SK-N-SH treated with all-trans-retinoic acid at 6 μM for 48 hours (cell line): ENCODE results near the gene SELENOM.
A peak's percentile ranks its signal among the peaks of the same experiment; 100 is the strongest.

ENCODE experiments used
- ATAC-seq: fragments of 200-7000 bp; cut with Tn5 transposase; 3 replicates; pipeline ENCODE4 v1.9.1; 2020; ENCODE audit warnings: mild to moderate bottlenecking, moderate library complexity
- ARNTL ChIP-seq: fragments of 450-650 bp; formaldehyde crosslinking; IDR thresholded peaks from 2 replicates; pipeline ENCODE4 v1.5.0; 2020; ENCODE audit warnings: low read depth, mild to moderate bottlenecking, moderate library complexity, borderline replicate concordance
- BACH2 ChIP-seq: fragments of 250-450 bp; sonication (Bioruptor Pico); IDR thresholded peaks from 2 replicates; pipeline ENCODE4 v1.9.0; 2021; ENCODE audit warnings: mild to moderate bottlenecking, borderline replicate concordance
- CSDC2 ChIP-seq: fragments of 250-450 bp; sonication (Bioruptor Pico); IDR thresholded peaks from 2 replicates; pipeline ENCODE4 v1.5.0; 2020; ENCODE audit warnings: mild to moderate bottlenecking, moderate library complexity
- ESRRG ChIP-seq: fragments of 250-450 bp; sonication (Bioruptor Pico); IDR thresholded peaks from 2 replicates; pipeline ENCODE4 v1.6.1; 2021; ENCODE audit warnings: mild to moderate bottlenecking
- ISL1 ChIP-seq: fragments of 250-450 bp; sonication (Bioruptor Pico); IDR thresholded peaks from 2 replicates; pipeline ENCODE4 v2.1.2; 2022; ENCODE audit warnings: mild to moderate bottlenecking, moderate library complexity
- OSR1 ChIP-seq: fragments of 250-450 bp; sonication (Bioruptor Pico); IDR thresholded peaks from 2 replicates; pipeline ENCODE4 v1.8.0; 2022; ENCODE audit warnings: moderate library complexity, mild to moderate bottlenecking, inconsistent platforms
- PPARA ChIP-seq: fragments of 250-450 bp; sonication (Bioruptor Pico); IDR thresholded peaks from 2 replicates; pipeline ENCODE4 v1.5.0; 2020; ENCODE audit warnings: mild to moderate bottlenecking, borderline replicate concordance
- RARB ChIP-seq: fragments of 250-450 bp; sonication (Bioruptor Pico); IDR thresholded peaks from 2 replicates; pipeline ENCODE4 v1.8.0; 2021; ENCODE audit warnings: mild to moderate bottlenecking, moderate library complexity
- SNAI2 ChIP-seq: fragments of 250-450 bp; sonication (Bioruptor Pico); IDR thresholded peaks from 2 replicates; pipeline ENCODE4 v1.5.0; 2020; ENCODE audit warnings: mild to moderate bottlenecking, moderate library complexity
- TCF4 ChIP-seq: fragments of 250-450 bp; sonication (Bioruptor Pico); IDR thresholded peaks from 2 replicates; pipeline ENCODE4 v1.8.0; 2021; ENCODE audit warnings: mild to moderate bottlenecking, moderate library complexity, borderline replicate concordance
- TOX ChIP-seq: fragments of 250-450 bp; sonication (Bioruptor Pico); IDR thresholded peaks from 2 replicates; pipeline ENCODE4 v1.8.0; 2021; ENCODE audit warnings: mild to moderate bottlenecking, moderate library complexity, borderline replicate concordance
- ZC3H10 ChIP-seq: fragments of 250-450 bp; sonication (Bioruptor Pico); IDR thresholded peaks from 2 replicates; pipeline ENCODE4 v1.5.1; 2021; ENCODE audit warnings: mild to moderate bottlenecking, moderate library complexity
- ZFP30 ChIP-seq: fragments of 450-650 bp; formaldehyde crosslinking; IDR thresholded peaks from 2 replicates; pipeline ENCODE4 v1.5.0; 2022; ENCODE audit warnings: mild to moderate bottlenecking, moderate library complexity
- ZNF565 ChIP-seq: fragments of 450-650 bp; formaldehyde crosslinking; conservative IDR thresholded peaks from 2 replicates; pipeline ENCODE4 v1.5.0; 2020; ENCODE audit warnings: low read depth, mild to moderate bottlenecking, moderate library complexity
- ZNF70 ChIP-seq: fragments of 450-650 bp; formaldehyde crosslinking; IDR thresholded peaks from 2 replicates; pipeline ENCODE4 v1.5.0; 2020; ENCODE audit warnings: mild to moderate bottlenecking, moderate library complexity
- TF ChIP-seq, protein P1 (sequence below): fragments of 250-450 bp; sonication (Bioruptor Pico); IDR thresholded peaks from 2 replicates; pipeline ENCODE4 v1.5.0; 2020; ENCODE audit warnings: mild to moderate bottlenecking, moderate library complexity
- TF ChIP-seq, protein P2 (sequence below): fragments of 250-450 bp; sonication (Bioruptor Pico); IDR thresholded peaks from 2 replicates; pipeline ENCODE4 v1.5.1; 2021; ENCODE audit warnings: mild to moderate bottlenecking, moderate library complexity
- TF ChIP-seq, protein P3 (sequence below): fragments of 250-450 bp; sonication (Bioruptor Pico); IDR thresholded peaks from 2 replicates; pipeline ENCODE4 v1.5.1; 2020; ENCODE audit warnings: low read depth, mild to moderate bottlenecking, moderate library complexity

SELENOM gene

DNA sequence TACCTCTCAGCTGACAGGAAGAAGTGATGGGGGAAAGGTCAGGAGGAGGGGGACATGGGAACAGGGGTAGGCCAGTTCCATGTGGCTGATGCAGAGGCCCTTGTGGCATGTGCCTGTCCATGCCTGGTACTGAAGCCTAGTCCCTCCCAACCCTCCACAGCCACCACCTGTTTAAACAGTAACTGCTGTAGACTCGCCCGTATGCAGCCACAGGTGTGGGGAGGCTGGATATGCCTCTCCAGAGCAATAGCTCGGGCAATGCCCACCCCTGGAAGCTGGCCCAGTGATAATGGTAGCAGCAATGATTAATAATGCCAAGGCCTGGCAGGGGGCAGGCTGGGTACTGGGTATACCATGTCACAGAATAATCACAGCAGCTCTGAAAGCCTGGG, 24.0 kb downstream of the SELENOM start:
- ATAC-seq: no peak
- TF ChIP-seq, protein P1, sequence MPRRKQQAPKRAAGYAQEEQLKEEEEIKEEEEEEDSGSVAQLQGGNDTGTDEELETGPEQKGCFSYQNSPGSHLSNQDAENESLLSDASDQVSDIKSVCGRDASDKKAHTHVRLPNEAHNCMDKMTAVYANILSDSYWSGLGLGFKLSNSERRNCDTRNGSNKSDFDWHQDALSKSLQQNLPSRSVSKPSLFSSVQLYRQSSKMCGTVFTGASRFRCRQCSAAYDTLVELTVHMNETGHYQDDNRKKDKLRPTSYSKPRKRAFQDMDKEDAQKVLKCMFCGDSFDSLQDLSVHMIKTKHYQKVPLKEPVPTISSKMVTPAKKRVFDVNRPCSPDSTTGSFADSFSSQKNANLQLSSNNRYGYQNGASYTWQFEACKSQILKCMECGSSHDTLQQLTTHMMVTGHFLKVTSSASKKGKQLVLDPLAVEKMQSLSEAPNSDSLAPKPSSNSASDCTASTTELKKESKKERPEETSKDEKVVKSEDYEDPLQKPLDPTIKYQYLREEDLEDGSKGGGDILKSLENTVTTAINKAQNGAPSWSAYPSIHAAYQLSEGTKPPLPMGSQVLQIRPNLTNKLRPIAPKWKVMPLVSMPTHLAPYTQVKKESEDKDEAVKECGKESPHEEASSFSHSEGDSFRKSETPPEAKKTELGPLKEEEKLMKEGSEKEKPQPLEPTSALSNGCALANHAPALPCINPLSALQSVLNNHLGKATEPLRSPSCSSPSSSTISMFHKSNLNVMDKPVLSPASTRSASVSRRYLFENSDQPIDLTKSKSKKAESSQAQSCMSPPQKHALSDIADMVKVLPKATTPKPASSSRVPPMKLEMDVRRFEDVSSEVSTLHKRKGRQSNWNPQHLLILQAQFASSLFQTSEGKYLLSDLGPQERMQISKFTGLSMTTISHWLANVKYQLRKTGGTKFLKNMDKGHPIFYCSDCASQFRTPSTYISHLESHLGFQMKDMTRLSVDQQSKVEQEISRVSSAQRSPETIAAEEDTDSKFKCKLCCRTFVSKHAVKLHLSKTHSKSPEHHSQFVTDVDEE (CRISPR knock-in tag): no peak
- TF ChIP-seq ZFP30 (CRISPR knock-in tag) (no peak), CSDC2 (CRISPR knock-in tag) (no peak), SNAI2 (CRISPR knock-in tag) (no peak), ESRRG (CRISPR knock-in tag) (no peak), TOX (CRISPR knock-in tag) (no peak), ZNF70 (no peak)
- TF ChIP-seq, all 23 proteins: peak for 0

GRCh38 chr22:31082606-31083376, 24.6 kb downstream of the SELENOM start:
- TF ChIP-seq SNAI2 (CRISPR knock-in tag) (no peak), OSR1 (CRISPR knock-in tag) (no peak), ISL1 (CRISPR knock-in tag) (no peak), BACH2 (CRISPR knock-in tag) (no peak)
- no peak for ATAC-seq

GRCh38 chr22:31081963-31082605, 25.3 kb downstream of the SELENOM start:
- no peak for ATAC-seq
- no peak for TF ChIP-seq ZNF565 (CRISPR knock-in tag)
- TF ChIP-seq BACH2 (CRISPR knock-in tag): no peak
- TF ChIP-seq TCF4 (CRISPR knock-in tag): no peak

DNA sequence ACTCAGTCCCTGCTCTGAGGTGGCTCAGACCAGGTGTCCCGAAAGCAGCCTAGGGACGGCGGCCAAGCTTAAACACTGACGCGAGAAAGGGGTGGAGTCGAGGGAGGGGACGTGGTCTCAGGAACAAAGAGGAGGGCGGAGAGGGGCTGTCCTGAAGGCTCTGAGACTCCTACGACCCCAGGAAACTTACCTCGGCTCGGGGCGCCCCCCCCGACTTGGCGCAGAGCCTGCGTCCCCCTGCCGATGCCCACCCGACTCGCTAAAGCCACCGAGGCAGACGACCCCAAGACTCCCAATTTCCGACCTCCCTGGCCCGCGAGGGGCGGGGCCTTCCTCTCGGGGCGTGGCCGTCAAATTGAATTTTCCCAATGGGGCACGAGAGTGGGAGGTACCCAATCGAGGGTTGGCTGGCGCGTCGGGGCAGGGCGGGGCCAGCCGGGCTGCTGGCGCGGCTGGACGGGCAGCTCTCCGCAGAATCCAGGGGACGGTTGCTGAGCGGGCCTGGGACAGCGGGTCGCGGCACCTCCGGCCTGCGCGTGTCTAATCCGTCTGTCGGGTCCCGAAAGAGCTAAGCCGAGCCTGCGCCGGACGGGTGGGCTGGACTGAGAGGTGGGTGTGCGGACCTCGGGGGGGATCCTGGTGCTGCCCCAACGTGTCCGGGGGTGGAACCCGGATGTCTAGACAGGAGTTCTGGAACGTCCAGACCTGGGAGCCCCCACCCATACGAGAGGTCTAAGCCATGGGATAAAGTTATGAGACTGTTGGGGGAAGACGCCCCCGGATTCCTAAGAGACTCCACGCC, 26.3 kb downstream of the SELENOM start, which contains the start of gene SMTN:
TSS of gene SMTN (plus strand) at position 471 of the 802 bp plus-strand sequence. CDS start 1,941 bp downstream, outside the sequence.
- ATAC-seq: peak; percentile 84
- TF ChIP-seq TOX (CRISPR knock-in tag) (no peak), PPARA (no peak), ZNF70 (no peak), SNAI2 (CRISPR knock-in tag) (no peak), ZC3H10 (CRISPR knock-in tag) (no peak), ZFP30 (CRISPR knock-in tag) (no peak), ZNF565 (CRISPR knock-in tag) (no peak), OSR1 (CRISPR knock-in tag) (no peak), ARNTL (CRISPR knock-in tag) (no peak)
- TF ChIP-seq, protein P2, sequence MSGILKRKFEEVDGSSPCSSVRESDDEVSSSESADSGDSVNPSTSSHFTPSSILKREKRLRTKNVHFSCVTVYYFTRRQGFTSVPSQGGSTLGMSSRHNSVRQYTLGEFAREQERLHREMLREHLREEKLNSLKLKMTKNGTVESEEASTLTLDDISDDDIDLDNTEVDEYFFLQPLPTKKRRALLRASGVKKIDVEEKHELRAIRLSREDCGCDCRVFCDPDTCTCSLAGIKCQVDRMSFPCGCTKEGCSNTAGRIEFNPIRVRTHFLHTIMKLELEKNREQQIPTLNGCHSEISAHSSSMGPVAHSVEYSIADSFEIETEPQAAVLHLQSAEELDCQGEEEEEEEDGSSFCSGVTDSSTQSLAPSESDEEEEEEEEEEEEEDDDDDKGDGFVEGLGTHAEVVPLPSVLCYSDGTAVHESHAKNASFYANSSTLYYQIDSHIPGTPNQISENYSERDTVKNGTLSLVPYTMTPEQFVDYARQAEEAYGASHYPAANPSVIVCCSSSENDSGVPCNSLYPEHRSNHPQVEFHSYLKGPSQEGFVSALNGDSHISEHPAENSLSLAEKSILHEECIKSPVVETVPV (CRISPR knock-in tag): no peak
- TF ChIP-seq, protein P3, sequence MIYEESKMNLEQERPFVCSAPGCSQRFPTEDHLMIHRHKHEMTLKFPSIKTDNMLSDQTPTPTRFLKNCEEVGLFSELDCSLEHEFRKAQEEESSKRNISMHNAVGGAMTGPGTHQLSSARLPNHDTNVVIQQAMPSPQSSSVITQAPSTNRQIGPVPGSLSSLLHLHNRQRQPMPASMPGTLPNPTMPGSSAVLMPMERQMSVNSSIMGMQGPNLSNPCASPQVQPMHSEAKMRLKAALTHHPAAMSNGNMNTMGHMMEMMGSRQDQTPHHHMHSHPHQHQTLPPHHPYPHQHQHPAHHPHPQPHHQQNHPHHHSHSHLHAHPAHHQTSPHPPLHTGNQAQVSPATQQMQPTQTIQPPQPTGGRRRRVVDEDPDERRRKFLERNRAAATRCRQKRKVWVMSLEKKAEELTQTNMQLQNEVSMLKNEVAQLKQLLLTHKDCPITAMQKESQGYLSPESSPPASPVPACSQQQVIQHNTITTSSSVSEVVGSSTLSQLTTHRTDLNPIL (CRISPR knock-in tag): no peak

GRCh38 chr22:31080164-31080847, 27.1 kb downstream of the SELENOM start:
- no peak for ATAC-seq
- no peak for TF ChIP-seq TCF4 (CRISPR knock-in tag)
- TF ChIP-seq RARB (CRISPR knock-in tag): no peak
- TF ChIP-seq ESRRG (CRISPR knock-in tag): no peak
- no peak for TF ChIP-seq TOX (CRISPR knock-in tag)
